Measurements from ENCODE around the gene KLHL30.
"Not testable (repeated sequence)": the region's sequence is repeated elsewhere in the genome, so short reads cannot be mapped to it uniquely, and the experiment has no call there.

The KLHL30 gene

DNA sequence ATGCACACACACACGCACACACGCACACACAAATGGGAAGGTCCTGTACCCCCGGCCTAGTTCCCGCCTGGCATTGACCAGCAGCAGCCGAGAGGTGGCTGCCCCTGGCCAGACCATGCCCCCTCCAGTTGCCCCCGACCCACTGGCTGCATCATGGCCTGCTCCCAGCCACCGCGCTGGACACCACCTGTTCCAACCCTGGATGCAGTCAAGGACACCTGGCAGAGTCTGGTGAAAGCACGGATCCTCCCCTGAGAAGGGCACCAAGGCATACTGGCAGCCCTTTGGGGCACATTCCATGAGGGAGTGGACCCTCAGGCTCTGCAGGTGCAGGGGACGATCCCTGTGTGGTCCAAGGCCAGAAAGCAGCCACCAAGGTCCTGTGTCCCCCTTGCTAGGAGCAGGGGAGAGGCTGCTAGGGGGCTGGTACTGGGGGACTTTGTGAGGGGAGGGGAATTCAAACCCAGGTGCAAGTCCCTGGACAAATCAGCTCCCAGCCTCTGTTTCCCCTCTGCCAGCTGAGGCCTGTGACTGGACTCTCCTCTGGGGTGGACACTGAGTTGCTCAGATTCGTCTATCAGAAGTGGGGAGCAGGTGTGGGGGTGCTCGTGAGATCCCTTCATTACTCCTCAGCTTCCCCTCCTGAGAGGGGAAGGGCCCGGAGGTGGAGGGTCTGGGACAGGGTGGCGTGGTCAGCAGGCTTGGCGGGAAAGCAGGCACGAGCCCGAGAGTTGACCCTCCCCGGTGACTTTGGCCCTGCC is 34.8 kb upstream of the KLHL30 start:
- DNase-seq, result no peak

GRCh38 chr2:238104226-238104690 is 34.2 kb upstream of the KLHL30 start:
- DNase-seq, result no peak

DNA sequence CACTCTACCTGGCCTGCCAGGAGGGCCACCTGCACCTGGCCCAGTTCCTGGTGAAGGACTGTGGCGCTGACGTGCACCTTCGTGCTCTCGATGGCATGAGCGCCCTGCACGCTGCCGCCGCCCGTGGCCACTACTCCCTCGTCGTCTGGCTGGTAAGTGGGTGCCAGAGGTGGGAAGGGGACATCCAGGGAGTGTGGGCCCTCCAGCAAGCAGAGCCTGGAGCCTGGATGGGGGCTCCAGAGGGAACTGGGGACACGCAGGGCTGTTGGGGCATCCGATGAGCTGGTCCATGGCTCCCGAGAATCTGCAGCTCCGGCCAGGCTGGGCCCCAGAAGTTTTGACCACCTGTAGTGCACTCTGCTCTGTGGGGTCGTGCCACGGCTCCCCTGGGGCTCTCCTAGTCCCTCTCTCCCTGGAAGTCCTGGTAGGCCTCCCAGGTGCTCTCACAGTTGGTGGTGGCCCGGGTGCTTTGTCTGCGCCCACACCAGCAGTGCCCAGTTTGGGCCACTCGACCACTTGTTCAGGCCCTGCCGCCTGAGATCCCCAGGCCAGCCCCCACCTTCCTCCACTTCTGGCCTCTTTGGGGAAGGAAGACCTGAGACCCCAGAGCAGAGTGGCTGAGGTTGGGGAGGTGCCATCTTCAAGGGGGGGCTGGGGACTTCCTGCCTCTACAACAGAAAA is 33.6 kb upstream of the KLHL30 start:
- no peak for DNase-seq

DNA sequence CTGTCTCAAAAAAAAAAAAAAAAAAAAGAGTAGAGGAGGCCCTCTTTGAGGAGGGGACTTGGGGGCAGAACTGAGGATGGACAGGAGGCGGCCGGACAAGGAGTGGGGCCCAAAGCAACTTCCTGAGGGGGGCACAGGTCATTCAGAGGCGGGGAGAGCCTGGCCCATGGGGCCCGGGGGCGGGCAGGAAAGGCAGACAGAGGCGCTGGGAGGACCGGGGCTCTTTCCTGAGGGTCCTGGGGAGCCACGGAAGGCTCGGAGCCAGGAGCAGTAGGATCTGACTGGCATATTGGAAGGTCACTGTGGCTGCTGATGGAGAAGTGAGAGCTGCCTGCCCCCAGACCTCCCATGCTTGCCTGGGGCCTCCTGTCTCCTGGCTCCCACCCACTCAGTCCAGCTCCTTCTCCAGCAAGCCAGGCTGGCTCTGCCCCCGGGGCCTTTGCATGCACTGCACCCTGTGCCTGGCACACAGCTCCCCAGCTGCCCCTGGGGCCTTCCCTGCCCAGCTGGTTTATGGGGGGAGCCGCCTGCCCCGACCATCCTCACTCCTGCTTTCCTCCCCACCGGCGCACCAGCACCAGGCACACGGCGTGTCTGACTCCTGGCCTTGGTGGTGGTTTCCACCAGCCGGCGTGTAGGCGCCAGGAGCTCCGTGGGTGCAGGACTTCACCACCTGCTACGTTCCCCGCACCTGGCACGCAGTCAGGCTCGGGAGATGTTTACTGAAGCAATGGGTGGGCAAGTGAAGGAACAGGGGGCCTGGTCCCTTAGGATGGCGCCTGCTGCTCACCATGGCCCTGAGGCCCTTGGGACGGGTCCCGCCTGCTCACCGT is 32.7 kb upstream of the KLHL30 start:
- DNase-seq, result no peak

- no peak for DNase-seq
Measured at GRCh38 chr2:238106339-238106697, 32.1 kb upstream of the KLHL30 start.

DNA sequence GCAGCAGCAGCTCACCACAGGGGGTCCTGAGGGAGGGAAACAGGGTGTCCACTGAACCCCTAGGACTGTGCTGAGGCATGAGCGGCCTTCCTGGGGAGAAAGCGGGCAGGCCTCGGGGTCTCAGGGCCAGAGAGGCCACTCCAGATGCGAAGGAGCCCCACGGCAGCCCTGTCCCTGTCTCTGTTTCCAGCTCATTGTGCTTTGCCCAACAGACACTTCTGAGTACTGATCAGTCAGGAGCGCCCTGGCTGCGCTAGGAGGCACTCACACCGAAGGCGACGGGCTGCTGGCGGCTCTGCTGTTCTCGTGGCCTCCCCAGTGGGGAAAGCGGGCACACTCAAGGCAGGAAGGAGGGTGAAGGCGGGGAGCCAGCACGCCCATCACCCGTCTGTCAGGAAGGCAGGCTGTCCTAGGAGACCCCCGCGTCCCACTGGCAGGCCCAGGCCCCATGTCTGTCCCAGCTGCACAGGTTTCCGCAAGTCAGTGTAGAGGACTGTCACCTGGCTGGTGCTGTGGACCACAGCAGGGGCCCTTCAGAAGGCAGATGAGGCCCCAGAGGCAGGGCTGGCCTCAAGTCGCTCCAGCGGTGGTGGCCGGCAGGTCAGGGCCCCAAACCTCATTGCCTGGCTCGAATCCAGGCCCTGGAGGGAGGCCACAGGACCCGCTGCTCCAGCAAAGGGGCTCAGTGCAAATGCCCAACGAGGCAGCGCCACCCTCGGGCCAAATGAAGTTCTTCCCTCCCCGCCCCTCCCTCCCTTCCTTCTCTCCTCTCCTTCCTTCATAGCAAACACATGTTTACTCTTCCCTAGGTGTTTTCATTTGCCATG is 31.6 kb upstream of the KLHL30 start:
- no peak for DNase-seq

- DNase-seq, result no peak
Measured at GRCh38 chr2:238107525-238108422, 30.7 kb upstream of the KLHL30 start.

GRCh38 chr2:238108423-238109183 is 29.9 kb upstream of the KLHL30 start:
- peak; percentile 64 for DNase-seq

GRCh38 chr2:238113611-238114010 is 24.9 kb upstream of the KLHL30 start:
- DNase-seq, result no peak

GRCh38 chr2:238114331-238114841 is 24.1 kb upstream of the KLHL30 start:
- DNase-seq, result no peak

DNA sequence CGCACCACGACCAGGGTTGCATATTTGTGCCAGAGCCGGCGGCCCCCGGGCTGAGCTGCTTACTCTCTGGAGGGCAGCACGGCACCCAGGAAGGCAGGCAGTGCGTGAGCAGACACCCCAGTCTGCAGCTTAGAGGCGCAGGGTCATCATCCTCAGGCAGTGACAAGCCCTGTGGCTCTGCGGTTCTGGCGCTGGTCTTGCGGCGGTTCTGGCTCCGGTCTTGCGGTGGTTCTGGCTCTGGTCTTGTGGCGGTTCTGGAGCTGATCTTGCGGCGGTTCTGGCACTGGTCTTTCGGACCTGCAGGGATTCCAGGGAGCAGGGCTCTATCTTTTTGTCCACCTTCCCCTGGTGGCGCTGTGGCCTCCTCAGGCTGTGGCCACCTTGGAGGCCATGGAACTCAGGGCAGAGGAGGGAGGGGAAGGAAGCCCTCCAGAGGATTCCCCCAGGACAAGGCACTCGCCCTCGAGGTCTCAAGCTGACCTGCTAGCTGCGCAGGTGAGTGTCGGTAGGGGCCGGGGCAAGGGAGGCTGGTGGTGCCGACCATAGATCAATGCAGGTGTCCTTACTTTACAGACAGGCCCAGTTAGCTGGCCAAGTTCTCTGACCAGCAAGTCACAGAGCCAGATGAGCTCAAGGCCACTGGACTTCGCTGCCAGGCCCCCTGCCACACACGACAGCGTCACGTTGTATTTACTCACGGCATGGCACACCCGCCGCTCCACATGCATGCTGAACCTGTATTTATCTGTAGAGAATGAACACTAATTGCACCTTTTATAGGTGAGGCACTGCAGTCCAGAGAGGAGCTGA is 23.4 kb upstream of the KLHL30 start:
- no peak for DNase-seq

- DNase-seq, result not testable (repeated sequence)
Measured at GRCh38 chr2:238115709-238116108, 22.8 kb upstream of the KLHL30 start.

GRCh38 chr2:238116298-238117198 is 21.9 kb upstream of the KLHL30 start:
- DNase-seq, result no peak

- no peak for DNase-seq
Measured at GRCh38 chr2:238117199-238118154, 21.0 kb upstream of the KLHL30 start.

DNA sequence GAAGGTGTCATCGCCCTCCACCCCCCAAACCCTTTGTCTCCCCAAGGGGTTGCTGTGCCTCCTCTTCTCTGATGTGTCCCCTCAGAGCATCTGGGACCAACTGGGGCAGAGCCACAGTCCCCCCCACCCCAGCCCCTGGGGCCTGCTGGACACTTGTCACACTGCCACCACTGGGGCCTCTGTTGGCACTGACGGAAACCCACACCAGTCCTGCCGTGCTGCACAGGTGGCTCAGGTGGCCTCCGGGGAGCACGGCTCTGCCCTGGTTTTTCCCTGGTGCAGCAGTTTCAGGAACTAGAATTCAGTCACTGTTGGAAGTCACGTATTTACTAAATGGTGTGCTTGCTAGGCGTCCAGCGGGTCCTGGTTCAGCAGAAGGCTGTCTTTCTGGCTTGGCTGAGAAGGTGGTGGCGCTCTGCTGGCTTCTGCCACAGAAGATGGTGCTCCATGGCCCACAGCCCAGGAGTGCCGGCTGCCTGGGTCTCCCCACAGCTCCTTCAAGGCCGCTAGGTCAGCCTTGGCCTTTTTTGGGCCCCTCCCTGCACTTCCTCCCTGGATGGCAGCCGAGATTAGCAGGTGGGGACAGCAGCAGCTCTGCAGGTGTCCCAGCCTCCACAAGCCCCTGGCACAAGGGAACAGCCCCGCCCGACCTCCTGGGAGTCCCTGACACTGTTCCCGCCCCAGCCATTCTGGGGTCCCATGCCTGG is 18.6 kb upstream of the KLHL30 start:
- no peak for DNase-seq

DNA sequence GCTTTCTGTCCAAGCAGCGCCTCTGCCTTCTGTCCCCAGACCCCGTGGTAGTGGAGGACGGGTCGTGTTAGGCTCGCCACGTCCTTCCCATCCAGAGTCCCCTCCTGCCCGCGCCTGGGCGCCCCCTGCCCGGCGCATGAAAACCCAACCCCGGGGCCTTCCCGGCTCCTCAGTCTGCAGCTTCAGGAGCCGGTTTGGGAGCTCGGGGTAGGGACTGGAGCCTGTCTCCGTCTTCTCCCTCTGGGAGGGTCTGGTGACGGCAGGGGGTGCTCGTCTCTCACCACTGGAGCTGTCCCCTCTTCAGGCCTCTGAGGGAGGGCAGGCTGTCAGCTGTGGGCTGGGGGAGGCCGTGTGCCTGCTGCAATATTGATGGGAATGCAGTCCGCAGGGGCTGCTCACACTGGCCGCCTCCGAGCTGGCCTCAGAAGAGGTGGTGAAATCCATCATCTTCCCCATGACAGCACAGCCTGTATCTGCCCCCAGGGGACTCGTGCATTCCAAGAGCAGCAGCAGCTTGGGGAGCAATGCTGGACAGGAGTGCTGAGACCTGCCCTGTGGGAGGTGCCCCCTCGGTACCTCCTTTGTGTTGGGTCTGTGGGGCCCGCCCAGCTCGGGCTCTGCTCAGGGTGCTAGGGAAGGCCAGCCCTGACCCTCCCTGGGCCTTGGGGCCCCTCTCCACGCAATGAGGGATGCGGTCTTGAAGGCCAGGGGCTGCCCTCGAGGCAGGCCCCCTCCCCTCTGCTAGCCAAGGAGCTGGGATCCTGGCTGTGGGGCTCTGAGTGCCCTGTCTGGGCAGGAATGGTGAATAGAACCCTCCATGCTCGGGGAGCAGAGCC is 17.8 kb upstream of the KLHL30 start:
- no peak for DNase-seq

Data from NCI-H2171 (cell line).